CD4-positive, alpha-beta T cell treated with Interleukin-10 for 1 hour (primary cell): ENCODE data around the gene EHD1.
"Not testable (repeated sequence)": the region's sequence is repeated elsewhere in the genome, so short reads cannot be mapped to it uniquely, and the experiment has no call there.

ENCODE experiments used
- DNase-seq: peaks from one replicate; pipeline ENCODE4 v3.0.0-alpha.2; 2020

Gene EHD1

GRCh38 chr11:64823568-64824119 lies 54.8 kb downstream of the EHD1 start:
- no peak for DNase-seq

GRCh38 chr11:64817476-64817875 lies 60.9 kb downstream of the EHD1 start:
- DNase-seq = no peak

DNA sequence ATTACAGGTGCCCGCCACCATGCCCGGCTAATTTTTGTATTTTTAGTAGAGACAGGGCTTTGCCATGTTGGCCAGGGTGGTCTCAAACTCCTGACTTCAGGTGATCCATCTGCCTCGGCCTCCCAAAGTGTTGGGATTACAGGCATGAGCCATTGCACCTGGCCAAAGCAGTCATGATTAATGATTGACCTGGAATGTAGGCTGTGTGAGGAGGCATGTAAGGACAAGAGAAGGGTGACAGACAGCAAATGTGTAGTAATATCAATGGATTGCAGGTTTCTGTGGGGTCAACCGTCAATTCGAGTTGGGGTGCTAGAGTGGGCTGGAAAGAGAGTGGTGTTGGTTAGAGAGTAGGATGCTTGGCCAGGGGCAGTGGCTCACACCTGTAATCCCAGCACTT lies 63.0 kb downstream of the EHD1 start:
- DNase-seq = not testable (repeated sequence)

DNA sequence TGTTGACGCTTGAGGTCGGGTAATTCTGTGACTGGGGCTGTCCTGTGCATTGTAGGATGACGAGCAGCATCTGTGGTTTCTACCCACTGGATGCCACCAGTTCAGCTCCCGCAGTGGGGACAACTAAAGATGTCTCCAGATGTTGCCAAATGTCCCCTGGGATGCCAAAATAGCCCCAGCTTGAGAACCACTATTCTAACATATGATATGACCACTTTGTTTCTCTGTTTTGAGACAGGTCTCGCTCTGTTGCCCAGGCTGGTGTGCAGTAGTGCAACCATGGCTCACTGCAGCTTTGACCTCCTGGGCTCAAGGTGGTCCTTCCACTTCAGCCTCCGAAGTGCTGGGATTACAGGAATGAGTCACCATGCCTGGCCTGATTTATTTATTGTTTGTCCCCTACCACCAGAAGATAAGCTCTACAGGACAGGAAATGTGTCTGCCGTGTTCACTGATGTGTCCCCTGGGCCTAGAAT lies 63.7 kb downstream of the EHD1 start:
- no peak for DNase-seq

- no peak for DNase-seq
These were observed 64.6 kb downstream of the EHD1 start for GRCh38 chr11:64813826-64814225.

GRCh38 chr11:64810891-64811272 lies 67.5 kb downstream of the EHD1 start:
- no peak for DNase-seq

DNA sequence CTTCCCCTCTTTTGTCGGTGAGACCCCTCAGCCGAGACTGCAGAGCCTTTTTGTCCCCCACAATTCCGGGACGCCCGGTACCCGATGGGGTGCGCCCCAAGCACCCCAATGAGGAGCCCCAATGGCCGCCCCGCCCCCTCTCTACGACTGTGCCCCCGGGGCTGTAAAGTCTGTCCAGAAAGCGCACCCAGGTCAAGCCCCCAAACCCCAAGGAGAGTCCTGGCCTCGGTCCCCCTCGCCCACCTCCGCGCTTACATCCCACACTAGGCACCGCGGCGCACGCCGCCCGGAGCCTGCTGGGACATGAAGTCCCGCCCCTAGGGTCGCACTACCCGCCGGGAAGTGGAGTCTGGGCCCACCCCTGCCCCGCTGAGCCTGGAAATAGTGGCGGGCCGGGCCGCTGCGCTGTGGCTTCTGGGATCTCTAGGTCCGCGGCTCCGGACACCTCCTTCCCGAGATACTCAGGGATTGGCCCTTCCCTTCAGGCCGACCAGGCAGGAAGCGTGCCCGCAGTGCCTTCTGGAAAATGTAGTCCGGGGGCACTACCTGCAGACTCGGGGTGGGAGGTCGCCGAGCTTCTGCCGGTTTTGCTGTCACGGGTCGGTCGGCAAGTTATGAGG lies 68.0 kb downstream of the EHD1 start, which contains the start of gene MEN1:
Gene MEN1 (minus strand): TSS at position 281 of the 620 bp plus-strand sequence. CDS start 442 bp downstream, outside the sequence.
- DNase-seq = peak; percentile 80

GRCh38 chr11:64809781-64810241 lies 68.6 kb downstream of the EHD1 start:
- peak; percentile 12 for DNase-seq

DNA sequence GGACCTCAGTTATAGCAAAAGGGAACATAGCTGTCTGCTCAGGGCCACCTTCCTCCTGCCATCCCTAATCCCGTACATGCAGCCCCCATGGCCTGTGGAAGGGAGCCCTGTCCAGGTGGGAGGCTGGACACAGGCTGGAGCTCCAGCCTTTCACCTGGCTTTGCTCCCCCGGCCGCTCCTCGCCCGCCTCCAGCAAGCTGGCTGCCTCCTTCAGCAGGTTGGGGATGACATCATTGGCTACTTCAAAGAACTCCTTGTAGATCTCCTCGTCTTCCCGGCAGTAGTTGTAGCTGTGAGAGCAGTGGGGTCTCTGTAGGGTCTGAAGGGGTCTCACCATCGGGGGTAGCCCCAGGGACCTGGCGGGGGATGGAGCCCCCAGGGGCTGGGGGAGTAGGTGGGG lies 72.9 kb downstream of the EHD1 start:
- DNase-seq = no peak

DNA sequence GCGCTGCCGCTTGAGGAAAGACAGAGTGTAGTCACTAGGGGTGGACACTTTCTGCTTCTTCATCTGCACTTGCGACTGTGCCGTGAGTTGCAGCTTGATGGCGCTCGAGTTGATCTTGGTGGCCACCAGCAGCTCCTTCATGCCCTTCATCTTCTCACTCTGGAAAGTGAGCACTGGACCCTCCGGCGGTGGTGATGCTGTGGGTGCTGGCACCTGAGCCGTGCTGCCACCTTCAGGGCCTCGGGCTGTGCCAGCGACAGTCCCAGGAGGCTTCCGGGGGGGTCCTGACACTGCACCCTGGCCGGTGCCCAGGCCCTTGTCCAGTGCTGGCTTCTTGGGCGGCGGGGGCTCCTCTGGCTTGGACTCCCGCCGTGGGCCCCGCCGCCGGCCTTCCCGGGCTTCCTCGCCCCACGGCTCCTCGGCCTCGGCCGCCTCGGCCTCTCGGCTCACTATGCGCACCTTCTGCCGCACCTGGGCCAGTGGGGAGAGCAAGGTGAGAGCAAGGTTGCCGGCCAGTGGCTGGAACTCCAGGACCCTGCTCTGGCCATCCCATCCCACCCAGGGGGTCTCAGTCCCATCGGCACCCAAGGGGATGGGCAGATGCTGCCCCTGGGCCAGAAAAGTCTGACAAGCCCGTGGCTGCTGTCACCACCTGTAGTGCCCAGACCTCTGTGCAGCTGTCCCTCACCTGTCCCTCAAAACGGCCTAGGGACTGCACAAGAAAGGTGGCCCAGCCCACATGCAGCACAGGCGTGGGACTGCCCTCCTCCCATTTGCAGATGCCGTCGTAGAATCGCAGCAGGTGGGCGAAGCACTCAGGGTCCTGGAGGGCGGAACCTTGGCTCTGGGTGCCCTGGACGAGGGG lies 73.8 kb downstream of the EHD1 start:
- no peak for DNase-seq

GRCh38 chr11:64803846-64804345 lies 74.5 kb downstream of the EHD1 start:
- peak; percentile 25 for DNase-seq

DNA sequence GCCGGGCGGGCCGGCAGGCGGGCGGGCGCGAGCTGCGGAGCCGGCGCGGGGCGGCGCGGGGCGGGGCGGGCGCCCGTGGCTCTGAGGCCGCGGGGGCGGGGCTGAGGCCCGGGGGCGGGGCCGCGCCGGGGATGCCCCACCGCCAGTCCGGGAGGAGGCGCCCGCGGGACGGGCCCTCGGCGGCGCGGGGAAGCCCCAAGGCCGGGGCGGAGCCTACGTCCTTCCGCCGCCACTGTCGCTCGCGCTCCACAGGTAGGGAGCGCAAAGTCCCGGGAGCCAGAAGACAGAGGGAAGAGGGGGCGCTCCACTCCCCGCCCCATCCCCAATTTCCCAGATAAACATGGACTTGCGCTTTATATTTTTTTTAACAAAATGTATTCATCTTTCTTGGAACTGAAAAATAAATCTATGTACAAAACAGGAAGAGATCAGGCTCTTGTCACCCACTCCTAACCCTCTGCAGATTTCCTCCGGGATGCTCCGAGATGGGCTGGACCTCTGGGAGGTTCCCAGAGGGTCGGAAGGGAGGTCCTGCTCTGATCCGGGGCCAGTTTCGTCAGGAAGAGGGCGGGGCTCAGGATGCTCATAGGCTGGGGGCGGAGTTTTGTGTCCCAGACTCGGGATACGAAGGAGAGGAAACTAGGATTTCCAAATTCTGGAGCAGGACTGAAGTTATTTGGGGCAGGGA lies 75.1 kb downstream of the EHD1 start, which contains the start of gene MAP4K2:
Gene MAP4K2 (minus strand): TSS at position 57 of the 688 bp plus-strand sequence. CDS start 65 bp downstream, outside the sequence.
- peak; percentile 90 for DNase-seq

DNA sequence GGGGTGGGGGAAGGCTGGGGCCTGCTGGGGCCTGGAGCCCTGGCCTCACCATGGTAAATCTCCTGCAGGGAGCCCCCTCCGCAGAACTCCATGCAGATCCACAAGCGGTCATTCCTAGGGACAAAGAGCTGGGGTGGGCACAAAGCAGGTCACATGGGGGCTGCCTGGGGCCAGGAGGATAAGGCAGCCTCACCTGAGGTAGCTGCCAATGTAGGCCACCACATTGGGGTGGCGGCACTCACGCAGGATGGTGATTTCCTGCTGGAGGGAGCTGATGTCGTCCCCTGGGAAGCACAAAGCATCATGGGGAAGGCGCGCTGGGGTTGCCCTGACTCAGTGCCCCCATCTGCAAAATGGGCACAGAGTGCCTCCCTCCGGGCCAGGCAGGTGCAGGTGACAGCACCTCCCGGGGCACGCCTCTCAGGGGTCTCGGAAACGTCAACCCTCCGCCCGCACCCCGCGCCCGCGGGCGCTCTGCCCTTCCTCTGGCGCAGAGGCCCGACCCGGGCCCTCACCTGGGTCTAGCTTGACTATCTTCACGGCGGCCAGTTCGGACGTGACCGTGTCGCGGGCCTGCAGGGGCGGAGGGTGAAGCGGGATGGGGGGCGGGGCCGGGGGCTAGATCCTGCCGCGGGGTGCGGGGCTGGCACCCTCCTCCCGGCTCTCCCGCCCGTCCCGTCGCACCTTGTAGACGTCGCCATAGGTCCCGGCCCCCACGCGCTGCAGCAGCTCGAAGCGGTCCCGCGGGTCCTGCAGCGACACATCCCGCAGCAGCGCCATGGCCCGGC lies 75.9 kb downstream of the EHD1 start:
- peak; percentile 46 for DNase-seq
